ENCODE data around the gene ZNF276.
A peak's percentile ranks its signal among the peaks of the same experiment; 100 is the strongest.
"Not testable (repeated sequence)": the region's sequence is repeated elsewhere in the genome, so short reads cannot be mapped to it uniquely, and the experiment has no call there.

ZNF276 gene

DNA sequence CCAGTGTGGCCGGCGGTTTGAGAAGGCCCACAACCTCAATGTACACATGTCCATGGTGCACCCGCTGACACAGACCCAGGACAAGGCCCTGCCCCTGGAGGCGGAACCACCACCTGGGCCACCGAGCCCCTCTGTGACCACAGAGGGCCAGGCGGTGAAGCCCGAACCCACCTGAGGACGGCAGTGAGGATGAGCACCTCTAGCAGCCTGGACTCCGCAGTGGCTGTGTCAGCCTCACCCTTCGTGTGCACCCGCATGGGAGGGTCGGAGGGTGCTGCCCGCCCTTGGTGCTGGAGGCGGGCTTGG, 16.7 kb downstream of the ZNF276 start:
- no peak for DNase-seq

DNA sequence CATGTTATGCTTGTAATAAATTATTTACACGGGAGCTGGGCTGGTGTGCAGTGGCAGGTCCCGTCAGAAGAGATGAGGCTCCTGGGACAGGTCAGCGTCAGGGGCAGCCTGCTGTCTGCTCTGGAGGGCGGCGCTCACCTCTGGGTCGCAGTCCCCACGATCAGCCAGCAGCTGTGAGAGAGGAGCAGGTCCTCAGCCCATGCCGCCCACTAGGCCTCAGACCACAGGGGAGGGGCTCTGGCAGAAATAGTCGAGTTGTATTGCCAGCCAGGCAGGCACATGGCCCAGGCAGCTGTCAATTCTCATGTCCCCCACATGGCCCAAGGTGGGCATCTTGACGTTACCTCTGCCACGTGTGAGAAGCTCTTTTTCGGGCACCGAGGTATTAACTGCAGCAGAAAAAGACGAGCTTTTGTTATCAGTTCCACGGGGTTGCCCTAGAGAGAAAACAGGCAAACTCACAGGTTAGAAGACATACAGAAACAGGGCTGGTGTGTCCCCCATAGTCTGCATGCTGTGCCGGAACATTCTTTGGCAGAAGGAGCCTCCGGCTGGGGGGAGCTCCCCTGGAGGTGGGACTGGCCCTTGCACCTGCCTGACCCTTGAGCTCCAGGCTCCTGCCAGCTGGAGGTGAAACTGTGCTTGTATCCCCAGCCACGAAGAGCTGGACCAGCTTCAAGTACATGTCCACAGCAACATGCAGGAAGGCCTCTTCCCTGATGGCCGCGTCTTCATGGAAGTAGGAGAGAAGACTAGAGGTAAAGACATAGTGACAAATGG, 17.4 kb downstream of the ZNF276 start:
- peak in 1 of 2 experiments; percentile 19 for DNase-seq

DNA sequence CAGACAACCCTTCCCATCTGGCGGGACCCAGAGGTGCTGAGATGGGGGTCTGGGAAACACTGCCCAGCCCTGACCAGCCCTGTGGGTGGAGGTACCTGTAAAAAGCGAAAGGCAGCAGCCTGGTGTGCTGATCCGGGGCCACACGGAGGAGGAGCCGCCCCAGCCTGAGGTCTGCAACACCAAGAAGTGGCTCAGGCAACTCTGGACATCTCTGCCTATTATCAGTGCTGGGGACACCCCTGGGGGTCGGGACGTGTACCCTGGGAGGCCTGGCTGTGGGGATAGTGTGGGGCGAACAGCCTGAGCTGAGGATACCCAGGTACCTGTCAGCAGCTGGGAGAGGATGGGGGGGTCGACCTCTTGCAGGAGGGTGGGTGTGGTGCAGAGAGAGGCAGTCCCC, 18.0 kb downstream of the ZNF276 start:
- no peak for DNase-seq

DNA sequence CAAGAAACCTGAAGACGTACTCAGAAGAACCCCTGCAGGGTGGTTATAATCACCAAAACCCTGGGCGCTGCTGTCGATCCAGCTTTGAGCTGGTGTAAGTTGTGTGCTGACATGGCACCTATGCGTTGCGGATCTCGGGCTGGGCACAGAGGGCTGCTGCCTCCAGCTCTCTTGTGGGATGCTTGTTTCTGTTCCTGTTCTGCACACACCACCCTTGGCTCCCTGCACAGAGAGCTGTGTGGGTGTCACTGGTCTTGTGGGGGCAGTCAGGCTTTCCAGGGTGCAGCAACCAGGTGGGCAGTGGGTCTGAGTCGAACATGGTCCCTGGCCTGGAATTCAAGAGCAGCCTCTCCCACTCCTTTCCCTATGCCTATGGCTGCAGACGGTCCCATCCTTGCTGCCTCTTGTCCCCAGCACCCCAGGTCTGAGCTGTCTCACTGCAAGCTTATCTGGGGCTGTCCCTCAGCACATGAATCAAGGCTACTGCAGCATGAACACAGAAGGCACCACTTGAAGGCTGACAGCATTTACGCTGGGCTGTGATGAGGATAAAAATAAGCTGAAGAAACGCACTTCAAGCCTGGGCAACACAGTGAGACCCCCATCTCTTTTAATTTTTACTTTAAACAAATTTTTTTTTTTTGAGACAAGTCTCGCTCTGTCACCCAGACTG, 20.1 kb downstream of the ZNF276 start:
- DNase-seq, result no peak

DNA sequence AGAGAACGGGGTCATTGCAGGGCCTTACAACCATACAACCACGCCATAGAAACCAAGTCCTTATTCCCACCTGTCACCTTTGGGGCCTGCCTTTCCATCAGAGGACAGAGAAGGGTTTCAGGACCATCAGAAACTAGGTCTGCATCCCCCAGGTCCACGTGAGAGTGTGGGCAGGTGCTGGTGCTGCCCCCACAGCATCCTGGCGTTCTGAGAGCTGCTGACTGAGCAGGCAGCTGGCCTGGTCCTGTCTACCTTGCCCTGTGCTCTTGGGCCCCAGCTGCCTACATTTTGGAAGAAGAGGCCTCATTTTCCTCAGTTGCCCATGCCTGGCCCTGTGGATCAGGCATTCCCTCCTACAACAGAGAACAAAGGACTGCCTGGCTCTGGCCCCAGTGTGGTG, 21.6 kb downstream of the ZNF276 start:
- no peak for DNase-seq

DNA sequence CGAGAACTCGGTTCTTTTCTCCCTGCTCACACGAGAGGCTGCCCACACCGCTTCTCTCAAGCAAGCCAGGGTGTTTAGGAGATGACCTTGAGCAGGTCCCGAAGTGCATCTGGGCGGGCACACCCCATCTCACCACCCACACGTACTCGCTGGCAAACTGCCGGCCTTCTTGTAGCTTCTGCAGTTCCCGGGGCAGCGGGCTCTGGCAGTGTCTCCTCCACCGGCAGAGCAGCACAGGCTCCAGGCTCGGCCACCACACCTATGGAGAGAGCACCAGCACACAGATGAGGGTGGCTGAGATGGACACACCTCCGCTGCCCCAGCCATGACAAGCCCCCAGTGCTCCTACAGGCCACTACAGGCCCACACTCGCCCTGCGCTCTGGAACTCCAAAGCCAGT, 23.5 kb downstream of the ZNF276 start:
- no peak for DNase-seq

DNA sequence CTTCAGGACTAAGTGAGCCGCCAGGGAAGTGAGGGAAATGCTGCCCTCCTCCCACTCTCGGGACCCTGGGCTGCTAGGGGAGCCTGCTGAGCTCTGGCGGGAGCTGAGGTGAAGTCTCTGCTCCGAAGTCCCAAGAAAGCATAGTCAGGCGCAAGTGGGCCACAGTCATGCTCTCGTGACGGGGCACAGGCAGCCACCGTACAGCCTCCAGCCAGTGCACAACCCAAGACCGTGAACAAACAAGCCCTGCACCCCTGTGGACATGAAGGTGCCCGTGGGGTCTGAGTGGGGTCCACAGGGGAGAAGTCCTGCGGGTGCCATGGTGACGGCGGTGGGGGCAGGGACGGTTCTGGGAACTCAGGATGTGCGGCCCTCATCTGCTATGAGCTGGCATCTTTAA, 24.7 kb downstream of the ZNF276 start:
- no peak for DNase-seq

DNA sequence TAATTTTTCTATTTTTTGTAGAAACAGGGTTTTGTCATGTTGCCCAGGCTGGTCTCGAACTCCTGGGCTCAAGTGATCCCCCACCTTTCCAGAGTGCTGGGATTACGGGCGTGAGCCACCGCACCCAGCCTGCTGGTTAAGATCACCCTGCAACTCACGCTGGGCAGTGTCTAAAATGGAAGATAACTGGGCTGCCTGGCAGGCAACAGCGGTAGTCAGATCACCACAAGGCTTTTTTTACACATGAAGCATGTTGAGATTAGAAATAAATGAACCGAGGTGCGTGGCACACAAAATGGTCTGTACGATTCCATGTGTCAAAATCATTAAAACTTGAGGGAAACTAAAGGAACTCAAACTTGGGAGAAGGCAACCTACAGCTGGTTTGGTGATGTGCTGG, 26.7 kb downstream of the ZNF276 start:
- DNase-seq, result no peak

DNA sequence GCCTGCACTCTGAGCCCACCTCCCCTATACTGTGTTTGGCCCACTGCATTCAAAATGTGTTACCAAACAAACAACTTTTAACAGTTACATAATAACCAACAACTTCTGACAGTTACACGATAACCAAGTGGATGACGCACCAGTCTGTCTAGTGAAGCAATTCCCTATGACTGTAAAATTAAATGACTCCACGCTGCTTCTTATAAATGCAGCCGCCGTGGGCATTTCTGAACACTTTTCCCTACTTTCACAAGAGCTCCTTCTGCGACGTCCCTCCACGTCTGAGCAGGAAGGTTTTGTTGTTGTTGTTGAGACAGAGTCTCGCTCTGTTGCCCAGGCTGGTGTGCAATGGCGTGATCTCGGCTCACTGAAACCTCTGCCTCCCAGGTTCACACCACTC, 27.6 kb downstream of the ZNF276 start:
- DNase-seq, result no peak

DNA sequence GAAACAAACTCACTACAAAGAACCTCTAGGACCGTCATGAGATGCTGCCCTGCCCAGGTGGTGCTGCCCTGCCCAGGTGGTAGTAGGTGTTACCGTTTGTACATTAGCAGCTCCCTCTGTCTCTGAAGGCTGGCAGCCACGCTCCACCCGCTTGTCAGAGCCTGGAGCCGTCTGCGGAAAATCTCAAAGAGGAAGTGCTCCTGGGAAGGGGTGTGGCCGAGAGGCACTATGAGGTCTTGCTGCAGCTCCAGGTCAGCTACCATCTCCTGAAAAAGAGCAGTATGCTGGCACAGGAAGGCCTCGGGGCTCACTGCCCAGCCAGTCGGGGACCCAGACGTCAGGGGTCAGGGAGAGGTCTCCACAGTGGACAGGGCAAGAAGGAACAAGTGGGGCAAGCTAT, 28.3 kb downstream of the ZNF276 start:
- DNase-seq, result no peak

DNA sequence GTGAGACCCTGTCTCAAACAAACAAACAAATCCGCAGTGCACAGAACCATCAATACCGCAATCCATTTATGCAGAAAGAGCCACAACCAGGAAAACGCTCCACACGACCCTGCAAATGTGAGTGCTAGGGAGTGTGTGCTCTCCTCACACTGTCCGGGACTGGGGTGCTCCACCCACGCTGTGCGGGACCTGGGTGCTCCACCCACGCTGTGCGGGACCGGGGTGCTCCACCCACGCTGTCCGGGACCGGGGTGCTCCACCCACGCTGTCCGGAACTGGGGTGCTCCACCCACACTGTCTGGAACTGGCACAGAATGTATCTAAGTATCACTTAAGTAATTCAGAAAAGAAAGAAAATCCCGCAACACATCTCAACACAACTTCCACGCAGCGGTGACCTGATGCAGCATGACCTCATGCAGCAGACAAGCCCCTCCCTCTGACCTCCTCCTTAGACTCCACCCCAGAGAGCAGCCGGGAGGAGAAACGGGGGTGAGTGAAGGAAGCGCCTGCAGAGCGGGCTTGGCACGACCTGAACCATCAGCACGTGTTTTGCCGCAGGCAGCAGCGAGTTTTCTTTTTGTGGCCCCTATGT, 38.5 kb downstream of the ZNF276 start:
- no peak for DNase-seq

DNA sequence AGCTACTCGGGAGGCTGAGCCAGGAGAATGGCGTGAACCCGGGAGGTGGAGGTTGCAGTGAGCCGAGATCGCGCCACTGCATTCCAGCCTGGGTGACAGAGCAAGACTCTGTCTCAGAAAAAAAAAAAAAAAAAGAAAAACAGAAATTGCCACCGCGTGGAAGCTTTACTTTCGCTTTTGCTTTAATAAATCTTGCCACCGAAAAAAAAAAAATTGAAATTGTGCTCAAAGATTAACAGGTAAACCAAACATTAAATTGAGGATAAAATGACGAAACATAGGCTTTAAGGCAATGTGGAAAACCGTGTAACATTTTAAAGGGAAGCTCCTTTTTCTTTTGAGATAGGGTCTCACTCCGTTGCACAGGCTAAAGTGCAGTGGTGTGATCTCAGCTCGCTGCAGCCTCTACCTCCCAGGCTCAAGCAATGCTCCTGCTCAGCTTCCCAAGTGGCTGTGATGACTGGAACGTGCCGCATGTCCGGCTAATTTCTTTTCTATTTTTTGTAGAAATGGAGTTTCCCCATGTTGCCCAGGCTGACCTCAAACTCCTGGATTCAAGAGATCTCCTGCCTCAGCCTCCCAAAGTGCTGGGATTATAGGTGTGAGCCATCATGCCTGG, 40.1 kb downstream of the ZNF276 start:
- DNase-seq, result no peak

DNA sequence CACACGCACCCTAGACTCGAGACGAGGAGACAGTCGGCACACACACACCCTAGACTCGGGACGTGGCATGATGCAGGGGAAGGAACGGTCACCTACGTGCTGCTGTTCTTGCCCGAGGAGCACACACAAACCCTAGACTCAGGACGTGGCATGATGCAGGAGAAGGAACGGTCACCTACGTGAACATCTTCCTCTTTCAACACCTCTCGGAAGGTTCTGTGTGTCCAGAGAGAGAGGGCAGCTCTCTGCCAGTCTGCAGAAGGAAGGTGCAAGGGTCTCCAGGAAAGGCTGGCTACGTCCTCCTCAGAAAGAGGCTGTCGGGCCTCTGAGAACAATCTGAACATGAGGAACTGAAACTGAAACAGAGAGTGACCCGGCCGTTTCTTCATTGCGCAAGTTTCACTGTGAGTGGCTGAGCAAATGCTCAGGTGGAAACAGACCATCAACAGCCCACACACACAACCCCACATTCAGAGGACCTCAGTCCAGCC, 43.4 kb downstream of the ZNF276 start:
- peak; percentile 54 to 60 for DNase-seq

DNA sequence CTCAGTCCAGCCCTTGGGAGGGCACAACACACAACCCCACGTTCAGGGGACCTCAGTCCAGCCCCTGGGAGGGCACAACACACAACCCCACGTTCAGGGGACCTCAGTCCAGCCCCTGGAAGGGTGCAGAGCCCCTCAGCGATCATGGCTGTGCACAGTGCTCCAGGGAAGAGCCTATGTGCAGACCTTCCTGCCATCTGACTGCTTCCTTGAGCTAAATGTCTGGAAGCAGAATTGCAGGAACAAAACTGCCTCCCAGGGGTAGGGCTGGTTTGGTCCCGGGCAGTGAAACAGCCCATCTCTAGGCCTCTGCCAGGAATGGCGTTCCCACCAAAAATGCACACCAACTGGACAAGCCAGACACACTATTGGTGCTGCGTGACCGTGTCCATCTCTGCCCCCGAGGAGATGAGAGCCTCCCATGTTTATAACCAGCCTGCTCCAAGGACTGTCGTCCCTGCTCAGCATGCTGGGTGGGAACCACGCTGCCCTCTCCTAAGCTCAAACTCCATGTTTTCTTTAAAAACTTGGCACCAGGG, 44.0 kb downstream of the ZNF276 start:
- no peak for DNase-seq

DNA sequence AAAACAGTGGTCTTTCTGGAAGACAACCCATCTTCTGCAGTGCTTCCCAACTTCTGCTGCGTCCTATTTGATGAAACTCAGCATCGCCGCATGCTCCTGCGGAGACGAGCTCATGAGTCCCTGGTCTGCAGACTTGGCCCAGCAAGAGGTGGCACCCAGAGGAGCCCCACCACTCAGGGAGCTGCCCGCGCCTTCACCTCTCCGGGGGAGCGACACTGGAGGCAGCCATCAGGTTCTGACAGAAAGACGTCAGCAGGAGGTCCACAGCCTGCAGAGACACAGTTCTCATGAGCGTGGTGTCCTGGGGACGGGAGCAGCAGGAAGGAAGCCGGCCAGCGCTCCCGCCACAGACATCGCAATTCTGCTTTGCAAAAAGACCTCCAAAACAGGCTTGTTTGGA, 49.0 kb downstream of the ZNF276 start:
- no peak for DNase-seq

DNA sequence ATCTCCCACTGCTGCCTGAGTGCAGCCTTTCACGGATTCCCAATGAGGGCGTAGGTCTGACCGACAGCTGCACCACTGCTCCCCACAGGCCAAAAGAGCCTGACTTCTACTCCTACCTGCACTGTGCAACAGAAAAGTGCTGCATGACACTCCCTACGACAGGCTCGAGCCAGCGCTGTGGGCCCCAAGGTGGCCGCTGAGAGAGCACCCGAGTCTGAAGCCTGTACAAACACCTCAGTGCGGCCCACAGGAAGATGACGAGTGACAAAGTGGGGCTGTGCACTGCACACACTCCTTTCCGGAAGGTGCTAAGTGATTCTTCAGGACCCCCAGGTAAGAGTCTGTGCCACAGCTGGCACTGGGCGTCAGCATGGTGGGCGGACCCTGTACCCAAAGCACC, 53.9 kb downstream of the ZNF276 start:
- no peak for DNase-seq

DNA sequence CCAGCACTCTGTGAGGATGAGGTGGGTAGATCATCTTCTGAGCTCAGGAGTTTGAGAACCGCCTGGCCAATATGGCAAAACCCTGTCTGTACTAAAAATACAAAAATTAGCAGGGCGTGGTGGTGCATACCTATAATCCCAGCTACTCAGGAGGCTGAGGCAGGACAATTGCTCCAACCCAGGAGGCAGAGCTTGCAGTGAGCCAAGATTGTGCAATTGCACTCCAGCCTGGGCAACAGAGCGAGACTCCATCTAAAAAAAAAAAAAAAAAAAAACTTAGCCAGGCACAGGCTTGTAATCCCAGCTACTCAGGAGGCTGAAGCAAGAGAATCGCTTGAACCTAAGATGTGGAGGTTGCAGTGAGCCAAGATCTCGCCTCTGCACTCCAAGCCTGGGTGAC, 56.9 kb downstream of the ZNF276 start:
- not testable (repeated sequence) for DNase-seq

DNA sequence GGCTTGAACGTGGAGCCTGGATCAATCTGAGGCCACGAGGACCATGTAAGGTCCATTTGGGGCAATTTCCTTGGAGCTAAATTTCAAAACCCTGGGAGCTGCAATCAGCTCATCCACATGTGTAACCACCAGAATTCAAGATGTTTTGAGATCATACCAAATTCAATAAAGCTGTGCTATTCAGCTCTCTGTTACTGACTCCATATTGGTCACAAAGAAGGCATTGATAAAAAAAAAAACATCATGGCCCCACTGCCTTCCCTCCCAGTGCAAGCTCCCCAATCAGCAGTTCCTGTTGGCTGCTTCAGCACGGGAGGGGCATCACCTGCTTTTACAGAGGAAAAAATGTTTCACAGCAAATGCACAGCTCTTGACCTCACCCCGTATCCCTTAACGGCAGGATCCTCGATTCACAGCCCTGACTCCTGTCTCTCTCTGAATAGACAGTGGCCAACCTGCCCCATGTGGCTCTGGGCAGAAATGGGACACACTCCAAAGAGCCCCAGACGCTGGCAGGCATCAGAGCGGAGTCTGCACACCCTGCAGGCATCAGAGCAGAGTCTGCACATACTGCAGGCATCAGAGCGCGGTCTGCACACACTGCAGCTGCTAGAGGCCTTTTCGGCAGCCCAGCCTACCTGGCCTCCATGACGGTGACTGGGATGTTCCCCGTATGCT, 58.0 kb downstream of the ZNF276 start:
- DNase-seq, result no peak

DNA sequence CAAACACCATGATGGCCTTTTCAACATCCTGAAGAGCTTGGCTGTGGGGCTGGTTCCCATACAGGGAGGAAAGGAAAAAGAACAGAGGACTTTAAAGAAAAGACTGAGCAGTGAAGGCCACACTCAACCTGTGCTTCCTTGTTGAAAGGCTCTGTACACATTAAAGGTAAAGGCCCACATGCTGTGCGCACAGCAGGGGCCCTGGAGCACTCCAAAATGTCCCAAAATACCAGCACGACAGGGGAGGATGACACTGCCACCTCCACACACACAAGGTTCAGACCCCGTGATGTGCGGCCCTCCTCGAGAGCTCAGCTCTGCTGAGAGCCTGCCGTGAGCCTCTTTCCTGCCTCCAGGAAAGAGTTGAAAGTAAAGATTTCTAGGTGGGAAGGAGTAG, 58.6 kb downstream of the ZNF276 start:
- DNase-seq, result no peak

DNA sequence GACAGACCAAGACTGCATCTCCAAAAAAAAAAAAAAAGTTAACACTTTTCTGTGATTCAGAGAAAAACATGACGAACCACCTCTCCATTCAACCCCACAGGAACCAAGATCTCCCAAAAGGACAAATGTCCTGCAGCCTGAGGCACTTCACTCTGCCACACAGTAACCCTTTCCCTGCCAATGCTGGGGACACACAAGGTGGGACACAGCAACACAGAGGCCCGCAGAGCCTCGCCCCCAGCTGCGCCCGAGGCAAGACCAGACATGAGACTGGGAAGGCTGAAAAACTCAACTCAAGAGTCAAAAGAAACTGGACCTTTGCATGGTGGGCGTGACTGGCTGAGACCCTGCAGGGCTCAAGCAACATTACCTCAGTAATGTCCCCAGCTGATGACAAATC, 61.2 kb downstream of the ZNF276 start:
- DNase-seq, result no peak

DNA sequence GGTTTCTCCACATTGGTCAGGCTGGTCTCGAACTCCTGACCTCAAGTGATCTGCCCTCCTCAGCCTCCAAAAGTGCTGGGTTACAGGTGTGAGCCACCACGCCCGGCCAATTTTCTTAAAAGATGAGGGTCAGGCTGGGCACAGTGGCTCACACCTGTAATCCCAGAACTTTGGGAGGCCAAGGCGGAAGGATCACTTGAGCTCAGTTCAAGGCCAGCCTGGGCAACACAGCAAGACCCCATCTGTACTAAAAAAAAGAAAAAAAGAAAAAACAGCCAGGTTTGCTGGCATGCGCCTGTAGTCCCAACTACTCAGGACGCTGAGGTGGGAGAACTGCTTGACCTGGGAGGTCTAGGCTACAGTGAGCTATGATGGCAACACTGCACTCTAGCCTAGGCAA, 62.6 kb downstream of the ZNF276 start:
- not testable (repeated sequence) for DNase-seq

DNA sequence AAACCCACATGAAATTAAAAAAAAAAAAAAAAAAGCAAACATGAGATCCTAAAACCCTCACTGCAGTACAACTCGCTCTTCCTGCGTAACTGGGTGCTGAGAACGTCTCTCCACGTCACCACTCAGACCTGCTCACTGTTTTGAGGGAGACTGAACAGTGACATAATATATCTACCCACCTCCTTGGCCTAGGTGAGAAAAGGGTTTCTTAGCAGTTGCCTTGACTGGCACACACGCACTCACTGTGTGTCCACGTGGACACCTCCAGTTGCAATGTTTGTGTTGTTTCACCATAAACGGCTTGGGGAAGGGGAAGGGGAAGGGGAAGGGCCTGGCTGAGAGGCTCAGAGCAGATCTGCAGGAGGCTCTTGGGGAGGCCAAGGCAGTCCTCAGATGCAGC, 63.1 kb downstream of the ZNF276 start:
- no peak for DNase-seq

DNA sequence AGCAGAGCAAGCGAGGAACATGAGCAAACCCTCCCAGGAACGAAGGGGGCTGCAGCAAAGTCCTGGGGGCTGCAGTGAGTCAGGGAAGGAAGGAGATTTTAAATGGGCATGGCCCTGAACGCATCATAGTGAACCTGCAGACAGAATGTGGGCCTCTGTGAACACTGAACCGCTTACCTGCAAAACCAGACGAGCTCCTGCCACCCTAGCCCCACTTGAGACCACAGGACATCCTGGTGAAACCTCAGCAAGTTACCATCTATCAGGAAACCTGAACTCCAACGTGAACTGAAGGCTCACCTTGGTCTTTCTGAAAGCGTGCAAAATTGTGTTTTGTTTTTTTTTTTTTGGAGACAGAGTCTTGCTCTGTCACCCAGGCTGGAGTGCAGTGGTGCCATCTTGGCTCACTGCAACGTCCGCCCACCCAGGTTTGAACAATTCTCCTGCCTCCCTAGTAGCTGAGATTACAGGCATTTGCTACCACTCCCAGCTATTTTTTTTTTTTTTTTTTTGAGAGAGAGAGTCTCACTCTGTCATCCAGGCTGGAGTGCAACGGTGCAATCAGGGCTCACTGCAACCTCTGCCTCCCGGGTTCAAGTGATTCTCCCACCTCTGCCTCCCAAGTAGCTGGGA, 64.3 kb downstream of the ZNF276 start:
- no peak for DNase-seq

Measured in activated T-cell treated with anti-CD3 and anti-CD28 coated beads, Interleukin-2, amount 50 U/mL, for 48 hours (primary cell).